HG02870 (cell line): ENCODE data around the gene USP35.
"Not testable (repeated sequence)": the region's sequence is repeated elsewhere in the genome, so short reads cannot be mapped to it uniquely, and the experiment has no call there.

Experiments
- ATAC-seq: cut with Tn5 transposase; IDR thresholded peaks from one replicate; pipeline ENCODE4 v1.9.1; 2021; ENCODE audit warnings: mild to moderate bottlenecking, moderate library complexity; ENCODE audit not compliant: unreplicated experiment

USP35 gene

GRCh38 chr11:78216021-78216420 lies 27.3 kb downstream of the USP35 start:
- ATAC-seq = no peak

- ATAC-seq = no peak
Measured at GRCh38 chr11:78216571-78217287, 28.0 kb downstream of the USP35 start.

- ATAC-seq = no peak
Measured at GRCh38 chr11:78217650-78218541, 29.2 kb downstream of the USP35 start.

GRCh38 chr11:78218707-78219492 lies 30.2 kb downstream of the USP35 start:
- ATAC-seq = no peak

- no peak for ATAC-seq
Measured at GRCh38 chr11:78219493-78220217, 30.9 kb downstream of the USP35 start.

GRCh38 chr11:78220218-78221157 lies 31.8 kb downstream of the USP35 start:
- no peak for ATAC-seq

GRCh38 chr11:78221396-78222315 lies 32.9 kb downstream of the USP35 start:
- no peak for ATAC-seq

GRCh38 chr11:78222726-78223125 lies 34.0 kb downstream of the USP35 start:
- not testable (repeated sequence) for ATAC-seq

- ATAC-seq = peak; percentile 65
Measured at GRCh38 chr11:78223320-78223954, 34.7 kb downstream of the USP35 start.

GRCh38 chr11:78224506-78224905 lies 35.8 kb downstream of the USP35 start:
- ATAC-seq = no peak

- ATAC-seq = no peak
Measured at GRCh38 chr11:78224906-78225420, 36.2 kb downstream of the USP35 start.

GRCh38 chr11:78226684-78227680 lies 38.3 kb downstream of the USP35 start:
- no peak for ATAC-seq

- ATAC-seq = peak; percentile 39
Measured at GRCh38 chr11:78227921-78228320, 39.2 kb downstream of the USP35 start.

GRCh38 chr11:78228467-78228866 lies 39.7 kb downstream of the USP35 start:
- peak; percentile 47 for ATAC-seq

GRCh38 chr11:78229106-78229505 lies 40.4 kb downstream of the USP35 start:
- no peak for ATAC-seq

- ATAC-seq = no peak
Measured at GRCh38 chr11:78230161-78230877, 41.6 kb downstream of the USP35 start.
